ENCODE results near the gene SRCAP. TPM values are rescaled to one million over a fixed set of nuclear protein-coding genes. Genes with fewer than 3 reads are reported as not detected.
A peak's percentile ranks its signal among the peaks of the same experiment; 100 is the strongest.

SRCAP gene
- polyA plus RNA-seq, 1 experiment: 3.1 TPM

GRCh38 chr16:30744183-30744582, 45.2 kb downstream of the SRCAP start:
- DNase-seq (ENCODE audit: low read depth, low spot score): no peak
- no peaks in the 10 kb centered on the region for H3K27me3 ChIP-seq (ENCODE audit: control insufficient read depth, insufficient read depth, low read length)
- no peak overlapping the region for H3K4me3 ChIP-seq (ENCODE audit: low read depth, low read length)
- H3K27ac ChIP-seq (ENCODE audit: low read depth, low read length): no peak overlapping the region
- TF ChIP-seq CTCF (IDR thresholded peaks at IDR 0.05; ENCODE audit: low read depth, low read length): no peak
- no peaks in the 10 kb centered on the region for H3K9me3 ChIP-seq (ENCODE audit: control insufficient read depth, insufficient read depth, low read length)
- CTCF ChIA-PET: no interaction called here
- POLR2A ChIA-PET: interaction anchor here (1.0 kb wide), 1 partner anchor 11 kb away, joined by 4 read pairs; no protein-coding TSS in a partner anchor

GRCh38 chr16:30745082-30745481, 46.1 kb downstream of the SRCAP start:
- POLR2A ChIA-PET: no interaction called here
- Histone ChIP-seq H3K27ac (ENCODE audit: low read depth, low read length) (no peak overlapping the region), H3K9me3 (ENCODE audit: control insufficient read depth, insufficient read depth, low read length) (no peaks in the 10 kb centered on the region), H3K4me3 (ENCODE audit: low read depth, low read length) (no peak overlapping the region), H3K27me3 (ENCODE audit: control insufficient read depth, insufficient read depth, low read length) (no peaks in the 10 kb centered on the region)
- no peak for TF ChIP-seq CTCF (IDR thresholded peaks at IDR 0.05; ENCODE audit: low read depth, low read length)
- DNase-seq (ENCODE audit: low read depth, low spot score): no peak
- CTCF ChIA-PET: no interaction called here

- no peak overlapping the region for H3K27ac ChIP-seq (ENCODE audit: low read depth, low read length)
- no peaks in the 10 kb centered on the region for H3K27me3 ChIP-seq (ENCODE audit: control insufficient read depth, insufficient read depth, low read length)
- no peak for TF ChIP-seq CTCF (IDR thresholded peaks at IDR 0.05; ENCODE audit: low read depth, low read length)
- no peak overlapping the region for H3K4me3 ChIP-seq (ENCODE audit: low read depth, low read length)
- CTCF ChIA-PET: interaction anchor here (1.3 kb wide), 1 partner anchor 25 kb away, joined by 3 read pairs; no protein-coding TSS in a partner anchor
- H3K9me3 ChIP-seq (ENCODE audit: control insufficient read depth, insufficient read depth, low read length): no peaks in the 10 kb centered on the region
- POLR2A ChIA-PET: interaction anchor here (1.3 kb wide), 1 partner anchor 27 kb away, joined by 3 read pairs; no protein-coding TSS in a partner anchor
- no peak for DNase-seq (ENCODE audit: low read depth, low spot score)
Measured at GRCh38 chr16:30746638-30747175, 47.7 kb downstream of the SRCAP start.

GRCh38 chr16:30747331-30747730, 48.4 kb downstream of the SRCAP start:
- Histone ChIP-seq H3K27me3 (ENCODE audit: control insufficient read depth, insufficient read depth, low read length) (no peaks in the 10 kb centered on the region), H3K9me3 (ENCODE audit: control insufficient read depth, insufficient read depth, low read length) (no peaks in the 10 kb centered on the region), H3K27ac (ENCODE audit: low read depth, low read length) (peak overlapping the region; percentile 65), H3K4me3 (ENCODE audit: low read depth, low read length) (no peak overlapping the region; the same call in 1 of the 2 replicates)
- ChIA-PET CTCF (interaction anchor here (1.0 to 1.3 kb wide), 3 partner anchors 25 to 66 kb away, joined by 3 read pairs; no protein-coding TSS in a partner anchor), POLR2A (interaction anchor here (0.6 to 1.9 kb wide), 8 partner anchors 10 to 149 kb away, joined by 3 to 7 read pairs (median 4); partner anchors contain the start of genes CTF1 and ZNF629)
- DNase-seq (ENCODE audit: low read depth, low spot score): no peak
- TF ChIP-seq CTCF (IDR thresholded peaks at IDR 0.05; ENCODE audit: low read depth, low read length): no peak

Measured in AG04450 (cell line).